ENCODE results near the gene DUSP7.
A peak's percentile ranks its signal among the peaks of the same experiment; 100 is the strongest.

Gene DUSP7

DNA sequence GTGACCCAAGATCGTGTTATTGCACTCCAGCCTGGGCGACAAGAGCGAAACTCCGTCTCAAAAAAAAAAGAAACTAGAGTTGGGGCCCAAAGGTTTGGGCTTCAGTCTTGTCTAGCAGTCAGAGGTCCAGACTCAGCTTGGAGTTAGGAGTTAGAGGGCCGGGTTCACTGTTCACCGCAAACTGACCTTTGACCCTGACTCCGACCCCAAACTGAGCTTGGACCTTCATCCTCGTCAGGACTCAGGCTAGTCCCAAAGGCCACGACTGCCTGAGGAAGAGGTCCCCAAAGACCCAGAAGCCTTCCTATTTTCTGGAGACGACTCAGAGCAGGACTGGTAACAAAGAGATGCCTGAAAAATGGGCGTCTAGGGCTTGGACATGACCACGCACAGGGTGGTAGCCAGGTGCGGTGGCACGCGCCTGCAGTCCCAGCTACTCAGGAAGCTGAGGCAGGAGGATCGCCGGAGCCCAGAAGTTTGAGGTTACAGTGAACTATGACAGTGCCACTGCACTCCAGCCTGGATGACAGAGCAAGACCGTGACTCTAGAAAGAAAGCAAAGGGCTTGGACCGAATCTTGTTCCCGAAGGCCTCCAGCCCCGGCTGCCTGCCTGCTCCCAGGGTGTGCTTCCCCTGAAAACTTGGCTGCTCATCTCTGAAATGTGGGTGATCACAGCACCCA is 37.9 kb downstream of the DUSP7 start:
- no peak overlapping the region for H3K27ac ChIP-seq
- TF ChIP-seq, protein P1, sequence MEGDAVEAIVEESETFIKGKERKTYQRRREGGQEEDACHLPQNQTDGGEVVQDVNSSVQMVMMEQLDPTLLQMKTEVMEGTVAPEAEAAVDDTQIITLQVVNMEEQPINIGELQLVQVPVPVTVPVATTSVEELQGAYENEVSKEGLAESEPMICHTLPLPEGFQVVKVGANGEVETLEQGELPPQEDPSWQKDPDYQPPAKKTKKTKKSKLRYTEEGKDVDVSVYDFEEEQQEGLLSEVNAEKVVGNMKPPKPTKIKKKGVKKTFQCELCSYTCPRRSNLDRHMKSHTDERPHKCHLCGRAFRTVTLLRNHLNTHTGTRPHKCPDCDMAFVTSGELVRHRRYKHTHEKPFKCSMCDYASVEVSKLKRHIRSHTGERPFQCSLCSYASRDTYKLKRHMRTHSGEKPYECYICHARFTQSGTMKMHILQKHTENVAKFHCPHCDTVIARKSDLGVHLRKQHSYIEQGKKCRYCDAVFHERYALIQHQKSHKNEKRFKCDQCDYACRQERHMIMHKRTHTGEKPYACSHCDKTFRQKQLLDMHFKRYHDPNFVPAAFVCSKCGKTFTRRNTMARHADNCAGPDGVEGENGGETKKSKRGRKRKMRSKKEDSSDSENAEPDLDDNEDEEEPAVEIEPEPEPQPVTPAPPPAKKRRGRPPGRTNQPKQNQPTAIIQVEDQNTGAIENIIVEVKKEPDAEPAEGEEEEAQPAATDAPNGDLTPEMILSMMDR (IDR thresholded peaks at IDR 0.05) = no peak
- TF ChIP-seq ZFX (IDR thresholded peaks at IDR 0.05; ENCODE audit: borderline replicate concordance) = no peak

DNA sequence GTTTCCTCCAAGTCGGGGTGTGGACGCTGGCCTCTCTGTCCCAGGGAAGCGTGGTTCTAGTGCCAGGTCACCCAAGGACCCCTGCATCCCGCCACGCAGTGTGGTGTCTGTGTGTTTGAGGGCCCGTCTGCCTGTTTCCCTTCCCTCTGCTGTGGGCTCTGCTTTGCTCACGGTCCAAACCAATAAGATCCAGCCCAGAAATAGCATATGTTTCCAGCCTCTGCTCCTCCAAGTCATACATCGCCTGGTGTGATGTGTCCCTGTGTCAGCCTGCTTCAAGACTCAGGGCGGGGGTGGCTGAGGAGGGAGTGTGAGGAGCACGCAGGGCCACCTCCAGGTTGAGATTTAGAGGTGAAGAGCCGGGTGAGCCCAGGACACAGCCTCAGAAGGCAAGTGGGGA is 38.8 kb downstream of the DUSP7 start:
- TF ChIP-seq ZFX (IDR thresholded peaks at IDR 0.05; ENCODE audit: borderline replicate concordance) = no peak
- TF ChIP-seq, protein P1 (IDR thresholded peaks at IDR 0.05) = no peak
- no peak overlapping the region for H3K27ac ChIP-seq

DNA sequence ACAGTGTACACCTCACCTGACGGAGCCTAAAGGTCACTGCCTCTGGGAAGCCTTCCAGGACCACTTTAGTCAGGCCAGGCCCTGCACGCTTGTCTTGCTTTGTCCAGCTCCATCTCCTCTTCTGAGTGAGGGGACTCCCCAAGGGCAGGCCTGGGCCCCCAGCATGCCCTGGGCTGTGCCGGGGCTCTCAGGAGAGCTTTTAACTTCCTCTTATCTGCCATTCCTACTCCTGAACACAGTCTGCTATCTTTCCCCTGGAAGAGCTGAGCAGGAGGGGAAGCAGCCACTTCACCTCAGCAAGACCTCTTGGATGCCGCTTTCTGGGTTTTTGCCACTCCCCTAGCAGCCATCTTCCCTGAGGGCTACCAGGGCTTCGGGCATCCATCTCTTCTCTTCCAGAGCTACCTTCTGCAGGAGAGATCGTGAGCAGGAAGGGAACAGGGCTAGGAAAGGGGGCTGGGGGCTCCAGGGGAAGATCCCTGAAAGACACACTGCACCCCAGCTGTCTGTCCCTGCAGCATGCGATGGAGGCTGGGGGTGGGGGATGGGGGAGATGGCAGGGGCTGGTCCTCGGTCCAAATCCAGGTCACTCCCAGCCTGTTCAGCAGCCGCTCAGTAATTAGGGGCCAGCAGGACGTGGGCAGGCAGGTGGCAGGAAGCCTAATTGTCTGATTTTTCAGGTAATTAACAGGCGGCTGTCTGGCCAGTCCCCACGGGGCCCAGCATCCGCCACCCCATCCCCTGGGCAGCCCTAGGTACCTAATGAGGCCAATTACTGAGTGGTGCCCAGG is 40.7 kb downstream of the DUSP7 start:
- TF ChIP-seq, protein P1 (IDR thresholded peaks at IDR 0.05) = no peak
- no peak for TF ChIP-seq ZFX (IDR thresholded peaks at IDR 0.05; ENCODE audit: borderline replicate concordance)
- H3K27ac ChIP-seq = no peak overlapping the region

DNA sequence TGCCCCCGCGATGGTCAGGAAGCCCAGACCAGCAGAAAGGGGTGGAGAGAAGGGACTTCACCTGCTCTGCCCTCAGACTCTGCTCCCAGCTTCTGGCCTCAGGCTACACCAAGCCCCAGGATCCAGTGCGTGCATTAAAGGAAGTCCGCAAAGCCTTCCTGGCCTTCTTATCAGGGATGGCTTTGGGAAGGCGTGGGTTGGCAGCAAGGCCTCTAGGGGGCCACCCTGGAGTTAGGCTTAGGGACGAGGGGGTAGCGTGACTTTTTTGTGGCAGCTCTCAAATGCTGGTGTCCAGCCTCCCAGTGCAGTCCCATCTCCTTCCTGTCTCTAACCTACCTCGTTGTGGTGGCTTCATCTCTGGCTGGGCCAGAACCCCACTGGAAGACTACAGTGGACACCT is 41.8 kb downstream of the DUSP7 start:
- no peak overlapping the region for H3K27ac ChIP-seq
- TF ChIP-seq ZFX (IDR thresholded peaks at IDR 0.05; ENCODE audit: borderline replicate concordance) = no peak
- TF ChIP-seq, protein P1 (IDR thresholded peaks at IDR 0.05) = peak; percentile 22; the same call in 1 of the 2 replicates

DNA sequence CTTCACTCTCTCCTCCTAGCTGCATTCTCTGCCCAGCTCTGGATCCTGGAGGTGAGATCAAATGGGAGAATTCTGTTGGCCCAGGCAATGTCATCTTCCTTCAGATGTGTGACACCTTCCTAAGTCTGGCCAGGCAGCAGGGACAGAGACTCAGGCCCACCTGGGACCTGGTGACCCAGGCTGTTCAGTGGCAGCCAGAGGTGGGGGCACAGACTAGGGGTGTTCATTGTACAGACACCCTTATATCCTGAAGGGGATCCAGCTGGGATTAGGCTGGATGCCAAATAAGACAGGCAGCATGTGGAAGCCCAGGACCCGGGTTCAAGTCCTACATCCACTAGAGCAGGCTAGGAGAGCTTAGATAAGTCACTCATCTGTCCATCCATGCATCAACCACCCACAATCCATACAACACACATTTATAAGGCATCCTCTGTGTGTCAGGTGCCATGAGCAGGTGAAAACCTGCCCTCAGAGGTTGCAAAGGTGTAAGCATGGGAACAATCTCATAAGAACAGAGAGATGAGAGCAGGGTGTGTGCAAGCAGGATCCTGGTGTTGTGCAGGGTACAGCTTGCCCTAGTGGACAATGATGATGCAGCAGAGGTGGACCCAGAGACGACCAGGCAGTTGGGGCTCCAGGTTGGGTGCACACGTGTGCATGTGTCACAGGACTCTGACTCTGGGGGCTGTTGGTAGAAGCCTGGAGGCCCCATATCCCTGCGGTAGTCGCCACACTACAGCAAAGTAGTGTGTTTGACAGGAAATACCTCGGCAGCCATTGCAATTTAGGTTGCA is 42.4 kb downstream of the DUSP7 start:
- TF ChIP-seq ZFX (IDR thresholded peaks at IDR 0.05; ENCODE audit: borderline replicate concordance) = no peak
- TF ChIP-seq, protein P1 (IDR thresholded peaks at IDR 0.05) = no peak
- H3K27ac ChIP-seq = no peak overlapping the region

DNA sequence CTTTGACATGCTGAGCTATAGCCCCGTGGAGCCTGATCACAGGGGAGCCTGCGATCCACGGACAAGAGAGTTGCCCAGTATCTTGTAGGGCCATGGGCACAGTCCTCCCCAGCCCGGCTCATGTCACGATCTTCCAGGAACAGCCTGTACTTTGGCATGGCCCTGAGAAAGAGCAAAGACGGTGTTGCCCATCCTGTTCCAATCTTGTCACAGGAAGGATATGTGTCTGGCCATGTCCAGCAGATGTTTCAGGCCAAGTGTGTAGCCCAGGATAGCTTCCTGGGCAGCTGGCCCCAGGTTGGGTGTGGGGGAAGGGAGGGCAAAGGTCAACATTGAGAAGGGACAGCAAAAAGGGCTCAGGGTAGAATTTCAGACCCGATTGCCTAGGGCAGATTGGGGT is 43.7 kb downstream of the DUSP7 start:
- TF ChIP-seq, protein P1 (IDR thresholded peaks at IDR 0.05) = no peak
- TF ChIP-seq ZFX (IDR thresholded peaks at IDR 0.05; ENCODE audit: borderline replicate concordance) = no peak
- no peak overlapping the region for H3K27ac ChIP-seq

Measured in 22Rv1 (cell line).